OCI-LY7 (cell line): ENCODE results near the gene CDNF. TPM values are rescaled to one million over a fixed set of nuclear protein-coding genes. Genes with fewer than 3 reads are reported as not detected.

Source experiments
- BruUV-seq: library from RNA; stranded (reverse); fragments of 400-500 nt; replicated peaks from 2 replicates; lab custom pipeline; 2021; lab: Mats Ljungman, UMichigan
- CTCF ChIA-PET: fragments of 300-600 bp; sonication (Branson Sonifier 250); formaldehyde crosslinking; loops from one replicate; lab custom pipeline; 2022; ENCODE audit warnings: antibody characterized with exemption; ENCODE audit not compliant: unreplicated experiment; lab: Charles Lee
- POLR2A ChIA-PET: fragments of 300-600 bp; sonication (Branson Sonifier 250); formaldehyde crosslinking; loops from one replicate; lab custom pipeline; 2022; ENCODE audit warnings: antibody characterized with exemption; lab: Charles Lee
- DNase-seq: peaks from one replicate; pipeline ENCODE4 v3.0.0-alpha.2; 2015; ENCODE audit warnings: low spot score
- H2AFZ ChIP-seq: fragments of 200-600 bp; sonication (generic), shearing (Covaris generic); 2 replicates; pipeline ENCODE4 v1.6.1; 2014; ENCODE audit warnings: mild to moderate bottlenecking, antibody characterized with exemption, low read length, moderate library complexity
- H3K27ac ChIP-seq: fragments of 200-600 bp; sonication (generic); 2 replicates; pipeline ENCODE4 v1.5.1; 2014; ENCODE audit warnings: mixed run types, low read depth, mild to moderate bottlenecking, moderate library complexity, low read length, inconsistent platforms; ENCODE audit not compliant: poor library complexity, severe bottlenecking
- H3K36me3 ChIP-seq: fragments of 200-600 bp; sonication (generic); 2 replicates; pipeline ENCODE4 v1.6.1; 2014; ENCODE audit warnings: mild to moderate bottlenecking, antibody characterized with exemption, low read length, moderate library complexity, mixed read lengths; ENCODE audit not compliant: insufficient read depth
- H3K4me1 ChIP-seq: fragments of 200-600 bp; sonication (generic); 2 replicates; pipeline ENCODE4 v1.5.1; 2014; ENCODE audit warnings: mild to moderate bottlenecking, low read length; ENCODE audit not compliant: insufficient read depth, poor library complexity, severe bottlenecking
- H3K4me2 ChIP-seq: fragments of 200-600 bp; sonication (generic); 2 replicates; pipeline ENCODE4 v1.6.1; 2014; ENCODE audit warnings: mild to moderate bottlenecking, low read length
- H3K4me3 ChIP-seq: fragments of 200-600 bp; sonication (generic); 2 replicates; pipeline ENCODE4 v1.5.1; 2014; ENCODE audit warnings: mild to moderate bottlenecking, low read depth, low read length; ENCODE audit not compliant: poor library complexity, severe bottlenecking
- H3K79me2 ChIP-seq: fragments of 200-600 bp; sonication (generic); 2 replicates; pipeline ENCODE4 v1.6.1; 2016; ENCODE audit warnings: low read depth, mild to moderate bottlenecking, low read length, moderate library complexity, mixed read lengths; ENCODE audit not compliant: insufficient read depth
- H3K9me2 ChIP-seq: fragments of 200-600 bp; sonication (generic); 2 replicates; pipeline ENCODE4 v1.6.1; 2016; ENCODE audit warnings: mild to moderate bottlenecking, low read length, mixed read lengths; ENCODE audit not compliant: insufficient read depth
- H3K9me3 ChIP-seq: fragments of 200-600 bp; sonication (generic); 2 replicates; pipeline ENCODE4 v1.6.1; 2014; ENCODE audit warnings: mild to moderate bottlenecking, mixed run types, low read length, mixed read lengths
- H4K20me1 ChIP-seq: fragments of 200-600 bp; sonication (generic); 2 replicates; pipeline ENCODE4 v1.6.1; 2014; ENCODE audit warnings: mild to moderate bottlenecking, antibody characterized with exemption, low read length, moderate library complexity, mixed read lengths; ENCODE audit not compliant: insufficient read depth
- EZH2phosphoT487 ChIP-seq: fragments of 200-600 bp; sonication (generic); IDR thresholded peaks from 2 replicates; pipeline ENCODE4 v1.6.1; 2018; ENCODE audit warnings: low read depth, borderline replicate concordance, mild to moderate bottlenecking, mixed run types, antibody characterized with exemption, low read length, moderate library complexity, mixed read lengths
- intact Hi-C: fragments of 100-400 bp; cut with micrococcal nuclease; formaldehyde crosslinking; loops from one replicate; pipeline ENCODE4 v1.10.0; 2022; ENCODE audit not compliant: unreplicated experiment
- total RNA-seq, 2 experiments: library from RNA; depleted of rRNA in 1 of 2; stranded (reverse); fragments of >200 nt in 1 of 2; shearing (Covaris generic) in 1 of 2; gene quantifications; 2 replicates each; pipeline ENCODE4 v1.2.3, GENCODE V29; 2014 to 2022
- TF ChIP-seq, protein P1 (sequence below): fragments of 200-600 bp; sonication (generic); conservative IDR thresholded peaks from 2 replicates; pipeline ENCODE4 v1.5.1; 2014; ENCODE audit warnings: mild to moderate bottlenecking, antibody characterized with exemption, low read length, moderate library complexity, mixed read lengths

The CDNF gene
- total RNA-seq, 2 experiments from 2014 or later, result 3.2 to 3.7 TPM

DNA sequence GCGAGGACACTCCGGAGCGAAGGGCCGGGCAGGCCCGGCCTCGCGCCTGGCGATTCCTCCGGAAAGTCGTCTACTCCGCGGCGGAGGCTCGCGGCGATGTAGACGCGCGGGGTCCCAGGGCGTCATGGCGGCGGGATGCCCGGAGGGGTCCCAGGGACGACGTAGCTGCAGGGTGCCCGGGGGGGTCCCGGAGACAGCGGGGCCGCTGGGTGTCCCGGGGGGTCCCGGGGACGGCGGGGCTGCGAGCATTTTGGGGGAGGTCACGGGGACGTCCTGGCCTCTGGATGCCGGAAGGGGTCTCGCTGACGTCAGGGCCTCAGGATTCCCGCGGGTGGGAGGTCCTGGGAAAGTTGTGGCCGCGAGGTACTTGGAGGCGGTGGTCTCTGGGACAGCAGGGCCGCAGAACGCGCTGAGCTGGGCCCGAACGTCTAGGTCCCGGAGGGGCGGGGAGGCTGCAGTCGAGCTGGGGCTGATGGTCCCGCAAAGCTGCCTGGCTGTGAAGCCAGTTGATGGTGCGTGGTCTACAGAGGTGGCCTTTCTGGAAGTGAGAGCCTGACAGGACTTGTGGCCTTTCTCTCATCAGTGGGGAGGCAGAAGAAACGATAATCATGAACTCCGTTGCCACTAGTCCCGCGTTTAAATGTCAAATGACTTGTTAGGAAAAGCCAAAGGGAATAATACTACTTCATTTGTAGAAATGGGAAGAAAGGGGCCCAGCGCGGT, 906 bp upstream of the CDNF start:
- peak overlapping the region; percentile 59; the same call in 1 of the 2 replicates for H2AFZ ChIP-seq

DNA sequence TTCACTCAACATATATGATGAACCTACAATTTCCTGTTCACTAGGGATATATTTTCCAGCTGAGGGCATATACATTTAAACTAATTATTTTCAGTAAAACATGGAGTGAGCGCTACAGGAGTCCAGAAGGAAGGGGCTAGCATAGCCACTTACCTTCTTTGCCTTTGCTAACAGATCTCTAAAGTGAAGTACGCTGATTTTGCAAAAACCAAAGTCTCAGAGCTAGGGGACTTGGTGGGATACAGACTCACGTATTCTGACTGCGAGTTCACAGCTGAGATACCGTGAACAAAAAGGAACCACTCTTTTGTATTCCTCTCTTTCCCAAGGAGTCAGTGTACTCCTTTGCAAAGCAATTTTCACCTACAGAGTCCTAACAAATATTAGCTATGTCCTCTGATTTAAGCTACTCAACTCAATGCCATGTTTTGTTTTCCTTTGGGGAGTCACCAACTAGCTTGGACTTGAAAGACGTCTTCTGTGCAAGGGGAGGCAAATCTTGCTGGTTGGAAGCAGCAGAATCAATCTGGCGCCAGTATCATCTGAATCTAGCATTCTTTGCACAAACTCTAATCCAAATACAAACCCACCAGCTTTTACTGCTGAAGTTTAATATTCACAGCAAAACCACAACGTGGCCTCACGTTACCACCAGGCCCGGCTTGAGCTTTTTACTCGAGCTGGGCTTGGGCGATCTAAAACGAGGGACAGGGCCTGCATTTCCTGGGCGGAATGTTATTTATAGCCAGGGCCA, 657 bp downstream of the CDNF start:
- ChIA-PET POLR2A (interaction anchor here (0.5 to 4.3 kb wide), 33 partner anchors 8 to 356 kb away, joined by 3 to 20 read pairs (median 5); partner anchors contain the start of genes DCLRE1C, MEIG1 and SUV39H2), CTCF (interaction anchor here (0.6 to 1.6 kb wide), 6 partner anchors 11 to 294 kb away, joined by 3 to 7 read pairs (median 4); partner anchors contain the start of gene SUV39H2)
- Histone ChIP-seq H3K4me3 (peak overlapping the region; percentile 88), H3K9me2 (no peaks in the 10 kb centered on the region), H3K4me1 (peaks cover 12% of the 10 kb centered on the region), H3K9me3 (no peaks in the 10 kb centered on the region), H4K20me1 (peaks cover 10% of the 10 kb centered on the region; the same call in 1 of the 2 replicates), H3K4me2 (peak overlapping the region; percentile 68), H3K36me3 (peaks cover 23% of the 10 kb centered on the region), H2AFZ (peak overlapping the region; percentile 58), H3K27ac (no peak overlapping the region), H3K79me2 (peaks cover 40% of the 10 kb centered on the region)
- TF ChIP-seq EZH2phosphoT487, result no peak
- TF ChIP-seq, protein P1, sequence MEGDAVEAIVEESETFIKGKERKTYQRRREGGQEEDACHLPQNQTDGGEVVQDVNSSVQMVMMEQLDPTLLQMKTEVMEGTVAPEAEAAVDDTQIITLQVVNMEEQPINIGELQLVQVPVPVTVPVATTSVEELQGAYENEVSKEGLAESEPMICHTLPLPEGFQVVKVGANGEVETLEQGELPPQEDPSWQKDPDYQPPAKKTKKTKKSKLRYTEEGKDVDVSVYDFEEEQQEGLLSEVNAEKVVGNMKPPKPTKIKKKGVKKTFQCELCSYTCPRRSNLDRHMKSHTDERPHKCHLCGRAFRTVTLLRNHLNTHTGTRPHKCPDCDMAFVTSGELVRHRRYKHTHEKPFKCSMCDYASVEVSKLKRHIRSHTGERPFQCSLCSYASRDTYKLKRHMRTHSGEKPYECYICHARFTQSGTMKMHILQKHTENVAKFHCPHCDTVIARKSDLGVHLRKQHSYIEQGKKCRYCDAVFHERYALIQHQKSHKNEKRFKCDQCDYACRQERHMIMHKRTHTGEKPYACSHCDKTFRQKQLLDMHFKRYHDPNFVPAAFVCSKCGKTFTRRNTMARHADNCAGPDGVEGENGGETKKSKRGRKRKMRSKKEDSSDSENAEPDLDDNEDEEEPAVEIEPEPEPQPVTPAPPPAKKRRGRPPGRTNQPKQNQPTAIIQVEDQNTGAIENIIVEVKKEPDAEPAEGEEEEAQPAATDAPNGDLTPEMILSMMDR, result no peak
- intact Hi-C loops, result loop anchor here (5.0 kb wide), 2 partner anchors 135 to 235 kb away; no protein-coding TSS in a partner anchor
- no TSS peak for BruUV-seq
- DNase-seq, result no peak

More for the DNA sequence above, 906 bp upstream of the CDNF start:
- intact Hi-C loops, result loop anchor here (1.0 to 5.0 kb wide), 4 partner anchors 40 to 236 kb away; partner anchors contain the start of genes DCLRE1C and SUV39H2
- ChIA-PET CTCF (interaction anchor here (1.0 to 1.5 kb wide), 4 partner anchors 15 to 298 kb away, joined by 3 to 7 read pairs (median 4); partner anchors contain the start of gene SUV39H2), POLR2A (interaction anchor here (0.5 to 4.3 kb wide), 21 partner anchors 9 to 334 kb away, joined by 3 to 20 read pairs (median 4); partner anchors contain the start of genes DCLRE1C and SUV39H2)
- H3K27ac ChIP-seq, result peak overlapping the region; percentile 56
- H3K9me2 ChIP-seq, result no peaks in the 10 kb centered on the region
- no peaks in the 10 kb centered on the region for H3K9me3 ChIP-seq
- H3K79me2 ChIP-seq, result peaks cover 40% of the 10 kb centered on the region
- peak; percentile 57 for DNase-seq
- no peak for TF ChIP-seq EZH2phosphoT487
- TF ChIP-seq, protein P1, result no peak
- H3K4me3 ChIP-seq, result peak overlapping the region; percentile 88
- H4K20me1 ChIP-seq, result peaks cover 10% of the 10 kb centered on the region; the same call in 1 of the 2 replicates
- no TSS peak for BruUV-seq
- H3K36me3 ChIP-seq, result peaks cover 38% of the 10 kb centered on the region
- peak overlapping the region; percentile 73 for H3K4me2 ChIP-seq
- H3K4me1 ChIP-seq, result peaks cover 12% of the 10 kb centered on the region
